ENCODE measurements around the gene CFAP99. TPM values are rescaled to one million over a fixed set of nuclear protein-coding genes. Genes with fewer than 3 reads are reported as not detected.

CFAP99 gene
- total and polyA plus RNA-seq, 2 donors from 2014 or later = 1.5 to 1.7 TPM

DNA sequence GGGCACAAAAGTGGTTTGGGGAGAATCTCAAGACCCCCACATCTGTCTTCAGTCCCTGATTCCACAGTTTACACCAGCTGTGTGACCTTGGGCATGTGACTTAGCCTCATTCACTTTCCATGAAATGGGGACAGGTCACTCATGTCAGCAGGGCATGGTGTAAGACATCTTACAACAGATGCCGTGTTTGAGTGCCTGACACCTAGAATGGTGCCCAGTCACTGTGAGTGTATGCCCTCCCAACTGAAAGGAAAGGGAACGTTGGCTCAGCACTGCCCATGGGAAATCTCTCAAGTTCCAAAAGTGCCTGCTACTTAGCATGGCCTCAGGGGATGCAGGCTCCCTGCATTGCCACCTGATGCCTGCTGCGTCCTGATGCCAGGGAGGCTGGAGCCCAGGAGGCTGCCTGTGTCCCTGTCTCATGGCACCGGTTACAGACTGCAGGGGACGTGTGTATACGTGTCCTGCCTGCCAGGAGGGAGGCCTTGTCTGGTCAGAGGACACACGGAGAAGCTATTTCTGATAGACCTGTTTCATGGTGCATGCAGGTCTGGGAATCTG is 82.4 kb downstream of the CFAP99 start:
- Histone ChIP-seq H3K9ac (ENCODE audit: low read length in 3 of 3) (no peak overlapping the region), H3K4me3 (ENCODE audit: low read length in 3 of 3) (no peak overlapping the region), H3K36me3 (ENCODE audit: control insufficient read depth in 2 of 3, insufficient read depth in 3 of 3, low read length in 3 of 3) (peaks cover 9 to 34% (median 20%) of the 10 kb centered on the region in 3 donors), H3K4me1 (ENCODE audit: control insufficient read depth in 2 of 3, insufficient read depth in 2 of 3, low read depth in 1 of 3, low read length in 3 of 3) (no peaks in the 10 kb centered on the region), H3K9me3 (ENCODE audit: control insufficient read depth in 2 of 3, insufficient read depth in 1 of 3, low read length in 3 of 3) (no peaks in the 10 kb centered on the region), H3K27ac (ENCODE audit: low read depth in 2 of 2, low read length in 2 of 2) (no peak overlapping the region), H3K27me3 (ENCODE audit: control insufficient read depth, insufficient read depth, low read length) (no peaks in the 10 kb centered on the region)
- FAIRE-seq (no peak), DNase-seq (no peak)
- intact Hi-C loops (cut with DNase I) = no loop called here
- TF ChIP-seq, protein P1, sequence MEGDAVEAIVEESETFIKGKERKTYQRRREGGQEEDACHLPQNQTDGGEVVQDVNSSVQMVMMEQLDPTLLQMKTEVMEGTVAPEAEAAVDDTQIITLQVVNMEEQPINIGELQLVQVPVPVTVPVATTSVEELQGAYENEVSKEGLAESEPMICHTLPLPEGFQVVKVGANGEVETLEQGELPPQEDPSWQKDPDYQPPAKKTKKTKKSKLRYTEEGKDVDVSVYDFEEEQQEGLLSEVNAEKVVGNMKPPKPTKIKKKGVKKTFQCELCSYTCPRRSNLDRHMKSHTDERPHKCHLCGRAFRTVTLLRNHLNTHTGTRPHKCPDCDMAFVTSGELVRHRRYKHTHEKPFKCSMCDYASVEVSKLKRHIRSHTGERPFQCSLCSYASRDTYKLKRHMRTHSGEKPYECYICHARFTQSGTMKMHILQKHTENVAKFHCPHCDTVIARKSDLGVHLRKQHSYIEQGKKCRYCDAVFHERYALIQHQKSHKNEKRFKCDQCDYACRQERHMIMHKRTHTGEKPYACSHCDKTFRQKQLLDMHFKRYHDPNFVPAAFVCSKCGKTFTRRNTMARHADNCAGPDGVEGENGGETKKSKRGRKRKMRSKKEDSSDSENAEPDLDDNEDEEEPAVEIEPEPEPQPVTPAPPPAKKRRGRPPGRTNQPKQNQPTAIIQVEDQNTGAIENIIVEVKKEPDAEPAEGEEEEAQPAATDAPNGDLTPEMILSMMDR (IDR thresholded peaks at IDR 0.05; ENCODE audit: borderline replicate concordance, extremely low read depth, insufficient read depth) = no peak

DNA sequence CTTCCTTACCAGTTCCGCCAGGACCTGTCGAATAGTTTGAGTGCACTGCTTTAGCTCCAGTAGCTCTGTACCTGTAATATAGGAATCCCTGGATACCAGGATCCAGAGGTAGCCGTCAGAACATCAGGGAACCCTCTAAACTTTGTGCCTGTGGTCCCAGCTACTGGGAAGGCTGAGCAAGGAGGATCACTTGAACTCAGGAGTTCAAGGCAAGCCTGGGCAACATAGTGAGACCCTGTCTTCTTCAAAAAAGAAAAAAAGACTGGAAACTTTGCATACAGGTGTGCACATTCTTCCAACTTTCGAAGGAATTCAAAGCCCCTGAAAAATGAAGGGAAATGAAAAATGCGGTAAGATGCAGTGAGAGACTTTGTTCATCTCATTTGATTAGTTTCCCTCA is 85.1 kb downstream of the CFAP99 start:
- no peak overlapping the region for H3K4me3 ChIP-seq (ENCODE audit: low read length in 3 of 3)
- peaks cover 0 to 3% (median 0%) of the 10 kb centered on the region in 3 donors for H3K4me1 ChIP-seq (ENCODE audit: control insufficient read depth in 2 of 3, insufficient read depth in 2 of 3, low read depth in 1 of 3, low read length in 3 of 3)
- no peak overlapping the region for H3K9ac ChIP-seq (ENCODE audit: low read length in 3 of 3)
- no peak for DNase-seq
- H3K36me3 ChIP-seq (ENCODE audit: control insufficient read depth in 2 of 3, insufficient read depth in 3 of 3, low read length in 3 of 3) = peaks cover 6 to 27% (median 15%) of the 10 kb centered on the region in 3 donors
- intact Hi-C loops (cut with DNase I) = no loop called here
- FAIRE-seq = no peak
- TF ChIP-seq, protein P1 (IDR thresholded peaks at IDR 0.05; ENCODE audit: borderline replicate concordance, extremely low read depth, insufficient read depth) = no peak
- H3K9me3 ChIP-seq (ENCODE audit: control insufficient read depth in 2 of 3, insufficient read depth in 1 of 3, low read length in 3 of 3) = no peaks in the 10 kb centered on the region
- no peak overlapping the region for H3K27ac ChIP-seq (ENCODE audit: low read depth in 2 of 2, low read length in 2 of 2)
- H3K27me3 ChIP-seq (ENCODE audit: control insufficient read depth, insufficient read depth, low read length) = no peaks in the 10 kb centered on the region

DNA sequence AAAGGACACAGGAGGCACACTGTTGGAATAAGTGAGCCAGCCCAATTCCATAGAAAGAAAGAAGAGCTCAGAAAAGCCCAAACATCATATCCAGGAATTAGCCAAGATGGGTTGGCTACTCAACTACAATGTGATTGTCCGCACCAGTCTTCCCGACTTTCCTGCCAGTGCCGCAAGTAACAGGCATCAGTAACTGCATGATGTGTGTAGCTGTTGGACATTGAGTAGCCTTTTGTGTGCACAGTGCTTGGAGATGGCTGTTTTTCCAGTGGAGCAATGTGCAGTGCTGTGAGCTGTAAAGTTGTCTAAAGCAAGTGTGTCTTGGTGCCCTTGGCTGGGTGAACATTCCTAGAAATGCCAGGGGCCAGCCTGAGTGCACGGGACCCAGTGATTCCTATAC is 88.5 kb downstream of the CFAP99 start:
- intact Hi-C loops (cut with DNase I) = no loop called here
- Histone ChIP-seq H3K9ac (ENCODE audit: low read length in 3 of 3) (no peak overlapping the region), H3K27ac (ENCODE audit: low read depth in 2 of 2, low read length in 2 of 2) (no peak overlapping the region), H3K27me3 (ENCODE audit: control insufficient read depth, insufficient read depth, low read length) (no peaks in the 10 kb centered on the region), H3K4me1 (ENCODE audit: control insufficient read depth in 2 of 3, insufficient read depth in 2 of 3, low read depth in 1 of 3, low read length in 3 of 3) (peaks cover 0 to 3% (median 0%) of the 10 kb centered on the region in 3 donors), H3K36me3 (ENCODE audit: control insufficient read depth in 2 of 3, insufficient read depth in 3 of 3, low read length in 3 of 3) (peaks cover 2 to 26% (median 5%) of the 10 kb centered on the region in 3 donors), H3K4me3 (ENCODE audit: low read length in 3 of 3) (no peak overlapping the region), H3K9me3 (ENCODE audit: control insufficient read depth in 2 of 3, insufficient read depth in 1 of 3, low read length in 3 of 3) (no peaks in the 10 kb centered on the region)
- DNase-seq (no peak), FAIRE-seq (no peak)
- TF ChIP-seq, protein P1 (IDR thresholded peaks at IDR 0.05; ENCODE audit: borderline replicate concordance, extremely low read depth, insufficient read depth) = no peak

DNA sequence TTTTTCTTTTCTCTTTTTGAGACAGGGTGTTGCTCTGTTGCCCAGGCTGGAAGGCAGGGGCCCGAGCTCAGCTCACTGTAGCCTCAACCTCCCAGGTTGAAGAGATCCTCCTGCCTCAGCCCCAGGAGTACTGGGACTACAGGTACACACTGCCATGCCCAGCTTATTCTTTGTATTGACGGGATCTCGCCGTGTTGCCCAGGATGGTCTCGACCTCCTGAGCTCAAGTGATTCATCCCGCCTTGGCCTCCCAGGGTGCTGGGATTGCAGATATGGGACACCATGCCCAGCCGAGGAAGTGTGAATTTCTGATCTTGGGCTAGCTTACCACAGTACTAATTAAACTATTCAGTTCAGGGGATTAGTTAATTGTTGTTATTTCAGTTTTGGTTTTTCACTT is 89.1 kb downstream of the CFAP99 start:
- H3K27ac ChIP-seq (ENCODE audit: low read depth in 2 of 2, low read length in 2 of 2) = no peak overlapping the region
- no peak overlapping the region for H3K9ac ChIP-seq (ENCODE audit: low read length in 3 of 3)
- no peak for DNase-seq
- TF ChIP-seq, protein P1 (IDR thresholded peaks at IDR 0.05; ENCODE audit: borderline replicate concordance, extremely low read depth, insufficient read depth) = no peak
- intact Hi-C loops (cut with DNase I) = no loop called here
- FAIRE-seq = no peak
- H3K9me3 ChIP-seq (ENCODE audit: control insufficient read depth in 2 of 3, insufficient read depth in 1 of 3, low read length in 3 of 3) = no peaks in the 10 kb centered on the region
- H3K27me3 ChIP-seq (ENCODE audit: control insufficient read depth, insufficient read depth, low read length) = no peaks in the 10 kb centered on the region
- H3K4me1 ChIP-seq (ENCODE audit: control insufficient read depth in 2 of 3, insufficient read depth in 2 of 3, low read depth in 1 of 3, low read length in 3 of 3) = peaks cover 0 to 3% (median 0%) of the 10 kb centered on the region in 3 donors
- H3K36me3 ChIP-seq (ENCODE audit: control insufficient read depth in 2 of 3, insufficient read depth in 3 of 3, low read length in 3 of 3) = peaks cover 2 to 30% (median 11%) of the 10 kb centered on the region in 3 donors
- H3K4me3 ChIP-seq (ENCODE audit: low read length in 3 of 3) = no peak overlapping the region
